Karpas-422 (cell line): Measurements from ENCODE around the gene KANSL1. TPM values are rescaled to one million over a fixed set of nuclear protein-coding genes. Genes with fewer than 3 reads are reported as not detected.

ENCODE experiments used
- DNase-seq: peaks from one replicate; pipeline ENCODE4 v3.0.0-alpha.2; 2015
- H2AFZ ChIP-seq: fragments of 200-600 bp; sonication (generic); 2 replicates; pipeline ENCODE4 v1.6.1; 2014; ENCODE audit warnings: antibody characterized with exemption, low read length, mixed read lengths
- H3K27ac ChIP-seq: fragments of 200-600 bp; sonication (generic); 2 replicates; pipeline ENCODE4 v1.5.1; 2014; ENCODE audit warnings: mild to moderate bottlenecking, low read length, moderate library complexity
- H3K27me3 ChIP-seq: fragments of 200-600 bp; sonication (generic); 2 replicates; pipeline ENCODE4 v1.6.1; 2014; ENCODE audit warnings: low read length, mixed read lengths
- H3K36me3 ChIP-seq: fragments of 200-600 bp; sonication (generic); 2 replicates; pipeline ENCODE4 v1.6.1; 2014; ENCODE audit warnings: low read length, mixed read lengths; ENCODE audit not compliant: insufficient read depth
- H3K4me1 ChIP-seq: fragments of 200-600 bp; sonication (generic); 2 replicates; pipeline ENCODE4 v1.6.1; 2014; ENCODE audit warnings: mild to moderate bottlenecking, low read length, mixed read lengths
- H3K4me2 ChIP-seq: fragments of 200-600 bp; sonication (generic); 2 replicates; pipeline ENCODE4 v1.6.1; 2014; ENCODE audit warnings: low read length, low read depth, mild to moderate bottlenecking; ENCODE audit not compliant: poor library complexity, severe bottlenecking
- H3K4me3 ChIP-seq: fragments of 200-600 bp; sonication (generic); 2 replicates; pipeline ENCODE4 v1.5.1; 2014; ENCODE audit warnings: mild to moderate bottlenecking, antibody characterized with exemption, low read length, mixed read lengths
- H3K79me2 ChIP-seq: fragments of 200-600 bp; sonication (generic); 2 replicates; pipeline ENCODE4 v1.6.1; 2014; ENCODE audit warnings: mild to moderate bottlenecking, low read length, mixed read lengths
- H3K9ac ChIP-seq: fragments of 200-600 bp; sonication (generic); 2 replicates; pipeline ENCODE4 v1.6.0; 2014; ENCODE audit warnings: low read length
- H3K9me2 ChIP-seq: fragments of 200-600 bp; sonication (generic), shearing (Covaris generic); replicated peaks from 2 replicates; pipeline ENCODE4 v1.6.0; 2014; ENCODE audit warnings: mild to moderate bottlenecking, low read length, moderate library complexity; ENCODE audit not compliant: insufficient read depth
- H3K9me3 ChIP-seq: fragments of 300-700, 200-600 bp; sonication (generic); 2 replicates; pipeline ENCODE4 v1.6.1; 2014; ENCODE audit warnings: low read length, mixed read lengths
- H4K20me1 ChIP-seq: fragments of 200-600 bp; sonication (generic); 2 replicates; pipeline ENCODE4 v1.6.1; 2014; ENCODE audit warnings: mild to moderate bottlenecking, antibody characterized with exemption, low read length, low read depth; ENCODE audit not compliant: insufficient read depth
- total RNA-seq: library from RNA; depleted of rRNA; stranded (reverse); fragments of >200 nt; shearing (Covaris generic); gene quantifications from 2 replicates; pipeline ENCODE4 v1.2.3, GENCODE V29; 2014; ENCODE audit warnings: low replicate concordance

Gene KANSL1
- total RNA-seq, 1 experiment from 2014 or later, result 127 TPM

DNA sequence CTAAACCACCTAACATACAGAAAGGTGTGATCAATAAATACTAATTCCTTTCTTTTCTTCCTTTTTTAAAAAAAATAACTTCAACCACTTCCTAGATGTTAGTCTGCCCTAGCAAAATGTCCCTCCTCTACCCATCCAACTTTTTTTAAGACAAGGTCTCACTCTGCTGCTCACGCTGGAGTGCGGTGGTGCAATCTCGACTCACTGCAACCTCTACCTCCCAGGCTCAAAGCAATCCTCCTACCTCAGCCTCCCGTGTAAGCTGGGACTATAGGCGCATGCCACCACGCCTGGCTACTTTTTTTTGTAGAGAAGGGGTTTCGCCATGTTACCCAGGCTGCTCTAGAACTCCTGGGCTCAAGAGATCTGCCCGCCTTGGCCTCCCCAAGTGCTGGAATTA is 33.1 kb downstream of the KANSL1 start:
- H3K79me2 ChIP-seq, result peaks cover 98% of the 10 kb centered on the region
- DNase-seq, result no peak
- peaks cover 6% of the 10 kb centered on the region; the same call in 1 of the 2 replicates for H3K36me3 ChIP-seq
- no peaks in the 10 kb centered on the region for H3K9me3 ChIP-seq
- H2AFZ ChIP-seq, result no peak overlapping the region
- no peak overlapping the region for H3K4me3 ChIP-seq
- peaks cover 92% of the 10 kb centered on the region for H3K4me1 ChIP-seq
- H3K4me2 ChIP-seq, result peak overlapping the region; percentile 58
- peak overlapping the region; percentile 25 for H3K27ac ChIP-seq
- no peaks in the 10 kb centered on the region for H3K9me2 ChIP-seq
- no peaks in the 10 kb centered on the region for H3K27me3 ChIP-seq
- no peak overlapping the region for H3K9ac ChIP-seq
- peaks cover 56% of the 10 kb centered on the region for H4K20me1 ChIP-seq

GRCh38 chr17:46159686-46160085 is 33.5 kb downstream of the KANSL1 start:
- peak overlapping the region; percentile 25 for H3K27ac ChIP-seq
- H3K4me2 ChIP-seq, result peak overlapping the region; percentile 58
- no peak for DNase-seq
- peaks cover 93% of the 10 kb centered on the region for H3K4me1 ChIP-seq
- no peak overlapping the region for H3K4me3 ChIP-seq
- H3K27me3 ChIP-seq, result no peaks in the 10 kb centered on the region
- H3K9me2 ChIP-seq, result no peaks in the 10 kb centered on the region
- no peak overlapping the region for H2AFZ ChIP-seq
- no peaks in the 10 kb centered on the region for H3K9me3 ChIP-seq
- H3K9ac ChIP-seq, result peak overlapping the region; percentile 3; the same call in 1 of the 2 replicates
- peaks cover 6% of the 10 kb centered on the region; the same call in 1 of the 2 replicates for H3K36me3 ChIP-seq
- H3K79me2 ChIP-seq, result peaks cover 99% of the 10 kb centered on the region
- H4K20me1 ChIP-seq, result peaks cover 56% of the 10 kb centered on the region

GRCh38 chr17:46158323-46159296 is 34.6 kb downstream of the KANSL1 start:
- Histone ChIP-seq H3K4me2 (peak overlapping the region; percentile 58), H3K9me2 (no peaks in the 10 kb centered on the region), H3K4me3 (peak overlapping the region; percentile 18), H3K27ac (peak overlapping the region; percentile 73), H4K20me1 (peaks cover 59% of the 10 kb centered on the region), H3K9me3 (no peaks in the 10 kb centered on the region), H3K36me3 (peaks cover 6% of the 10 kb centered on the region; the same call in 1 of the 2 replicates), H3K27me3 (no peaks in the 10 kb centered on the region), H3K4me1 (peaks cover 93% of the 10 kb centered on the region), H3K9ac (peak overlapping the region; percentile 3; the same call in 1 of the 2 replicates), H3K79me2 (peaks cover 99% of the 10 kb centered on the region), H2AFZ (no peak overlapping the region)
- no peak for DNase-seq

DNA sequence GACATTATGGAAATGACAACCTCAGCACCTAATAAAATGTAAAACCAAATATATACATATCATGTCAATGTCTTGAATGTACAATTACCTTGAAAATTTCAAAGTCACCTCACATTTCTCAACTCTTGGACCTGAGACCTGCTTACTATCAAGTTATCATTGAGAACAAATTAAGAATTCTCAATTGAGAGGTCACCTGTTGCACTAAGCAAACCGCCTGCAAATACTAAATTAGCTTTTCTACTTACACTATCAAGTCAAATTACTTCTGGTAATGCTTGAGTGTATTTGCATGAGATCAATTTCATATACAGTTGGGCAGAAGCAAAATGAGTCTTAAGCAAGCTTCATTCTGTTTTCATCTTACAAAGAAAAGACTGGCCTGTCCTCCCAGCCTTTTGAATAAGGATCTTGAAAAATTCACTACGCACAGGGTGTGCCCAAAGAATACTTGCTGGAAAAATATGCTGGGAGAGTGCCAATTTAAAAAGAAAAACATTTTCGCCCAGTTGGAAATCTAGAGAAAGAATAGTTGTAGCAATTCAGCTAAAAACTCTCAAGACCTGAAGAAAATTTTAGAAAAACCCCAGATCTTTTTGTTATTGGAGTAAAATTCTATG is 35.7 kb downstream of the KANSL1 start:
- H3K27ac ChIP-seq, result peak overlapping the region; percentile 73
- peaks cover 93% of the 10 kb centered on the region for H3K4me1 ChIP-seq
- peaks cover 54% of the 10 kb centered on the region for H4K20me1 ChIP-seq

GRCh38 chr17:46154151-46154816 is 38.9 kb downstream of the KANSL1 start:
- Histone ChIP-seq H3K4me1 (peaks cover 95% of the 10 kb centered on the region), H3K9me3 (no peaks in the 10 kb centered on the region), H3K9me2 (no peaks in the 10 kb centered on the region), H3K27me3 (no peaks in the 10 kb centered on the region), H2AFZ (no peak overlapping the region), H3K9ac (no peak overlapping the region), H3K27ac (peak overlapping the region; percentile 18), H3K36me3 (no peaks in the 10 kb centered on the region), H3K79me2 (peaks cover 98% of the 10 kb centered on the region), H4K20me1 (peaks cover 56% of the 10 kb centered on the region), H3K4me2 (peak overlapping the region; percentile 0), H3K4me3 (no peak overlapping the region)
- no peak for DNase-seq

More for the DNA sequence above, 35.7 kb downstream of the KANSL1 start:
- H3K4me2 ChIP-seq, result peak overlapping the region; percentile 58
- H3K9me2 ChIP-seq, result no peaks in the 10 kb centered on the region
- no peaks in the 10 kb centered on the region for H3K9me3 ChIP-seq
- H3K9ac ChIP-seq, result peak overlapping the region; percentile 14; the same call in 1 of the 2 replicates
- H2AFZ ChIP-seq, result no peak overlapping the region
- peaks cover 6% of the 10 kb centered on the region; the same call in 1 of the 2 replicates for H3K36me3 ChIP-seq
- peak; percentile 68 for DNase-seq
- no peaks in the 10 kb centered on the region for H3K27me3 ChIP-seq
- H3K4me3 ChIP-seq, result peak overlapping the region; percentile 18
- peaks cover 99% of the 10 kb centered on the region for H3K79me2 ChIP-seq

DNA sequence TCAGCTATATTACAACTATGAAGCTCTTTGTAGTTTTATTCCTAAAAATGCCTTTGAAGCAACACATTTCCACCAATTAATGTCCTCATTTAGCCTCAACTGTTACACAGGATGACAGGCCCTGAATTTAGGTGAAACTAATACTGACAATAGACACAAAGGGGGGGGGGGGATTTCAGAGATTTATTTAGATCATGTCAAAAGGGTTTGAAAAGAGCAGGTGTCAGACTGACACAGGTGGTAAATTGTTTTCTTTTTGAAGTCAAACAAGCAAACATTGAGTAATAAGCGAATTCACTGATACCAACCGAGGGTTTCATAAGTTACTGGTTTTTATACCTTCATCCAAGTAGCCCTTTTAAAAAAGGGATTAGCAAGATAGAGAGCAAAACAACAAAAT is 40.8 kb downstream of the KANSL1 start:
- Histone ChIP-seq H3K79me2 (peaks cover 98% of the 10 kb centered on the region), H3K36me3 (no peaks in the 10 kb centered on the region), H3K27ac (peak overlapping the region; percentile 62), H3K4me1 (peaks cover 94% of the 10 kb centered on the region), H3K4me2 (peak overlapping the region; percentile 20), H3K9me3 (no peaks in the 10 kb centered on the region), H2AFZ (no peak overlapping the region), H3K9me2 (no peaks in the 10 kb centered on the region), H4K20me1 (peaks cover 42% of the 10 kb centered on the region), H3K9ac (no peak overlapping the region), H3K27me3 (no peaks in the 10 kb centered on the region), H3K4me3 (no peak overlapping the region)
- DNase-seq, result no peak

GRCh38 chr17:46151762-46152161 is 41.5 kb downstream of the KANSL1 start:
- no peak for DNase-seq
- Histone ChIP-seq H3K9me2 (no peaks in the 10 kb centered on the region), H3K27me3 (no peaks in the 10 kb centered on the region), H3K4me3 (no peak overlapping the region), H3K9me3 (no peaks in the 10 kb centered on the region), H3K9ac (no peak overlapping the region), H3K36me3 (no peaks in the 10 kb centered on the region), H3K27ac (peak overlapping the region; percentile 62), H3K4me2 (peak overlapping the region; percentile 20), H2AFZ (no peak overlapping the region), H4K20me1 (peaks cover 40% of the 10 kb centered on the region; the same call in 1 of the 2 replicates), H3K4me1 (peaks cover 94% of the 10 kb centered on the region), H3K79me2 (peaks cover 98% of the 10 kb centered on the region)
